Measurements from ENCODE around the gene U2SURP. TPM values are rescaled to one million over a fixed set of nuclear protein-coding genes. Genes with fewer than 3 reads are reported as not detected.

U2SURP gene
- total RNA-seq = 10 to 100 TPM; 65.4 to 68.2 TPM

DNA sequence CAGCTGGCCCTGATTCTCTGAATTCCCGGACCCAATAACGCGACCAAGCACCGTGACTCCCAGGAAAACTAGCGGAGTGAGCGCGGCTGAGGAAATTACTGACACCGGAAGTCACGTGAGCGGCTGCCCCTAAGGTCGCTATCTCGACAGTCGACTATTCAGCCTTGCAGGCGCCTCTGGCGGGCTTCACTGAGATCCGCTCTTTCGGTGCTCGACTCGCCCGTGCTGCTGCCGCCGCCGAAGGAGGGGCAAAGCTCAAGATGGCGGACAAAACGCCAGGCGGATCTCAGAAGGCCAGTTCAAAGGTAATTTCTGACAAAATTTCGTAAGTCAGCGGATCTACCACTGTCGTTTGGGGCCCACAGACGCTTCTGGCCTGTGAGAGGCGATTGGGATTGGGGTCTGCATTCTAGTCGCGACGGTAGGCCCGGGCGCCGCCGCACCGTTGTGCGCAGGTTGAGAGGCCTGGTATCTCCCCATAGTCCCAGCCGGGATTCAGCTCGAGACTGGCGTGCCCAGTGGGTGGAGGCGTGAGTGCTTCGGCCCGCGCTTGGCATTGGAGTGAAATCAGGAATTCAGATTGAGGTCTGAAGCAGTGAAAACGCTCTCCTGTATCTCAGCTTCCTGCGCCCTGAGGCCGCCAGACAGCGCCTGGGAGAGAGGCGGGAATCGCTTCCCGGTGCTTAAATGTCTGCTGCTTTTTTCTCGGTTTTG is at the start of gene U2SURP:
Gene U2SURP, plus strand, starts transcription at position 202 of the 714 bp plus-strand sequence. Its CDS starts 59 bp downstream, at position 261.
- DNase-seq = peak; percentile 96 to 98 (median 97)
- Histone ChIP-seq H3K9me3 (no peaks in the 10 kb centered on the region), H3K36me3 (replicated peaks in 1 of 2; ENCODE audit: insufficient read depth in 1 of 2, low read depth in 2 of 2) (no peaks in the 10 kb centered on the region), H3K27ac (peak within 1 kb of the TSS; percentile 84 to 95 (median 89)), H3K4me1 (peaks cover 22% of the 10 kb centered on the region), H3K4me3 (peak within 1 kb of the TSS; percentile 49 to 100), H3K27me3 (no peaks in the 10 kb centered on the region)
- intact Hi-C loops (cut with DNase I) = no loop called here
- 0 to 1% methylated on average over 39 to 55 of the region's 55 CpGs for WGBS, 2 donors
- TF ChIP-seq, protein P1, sequence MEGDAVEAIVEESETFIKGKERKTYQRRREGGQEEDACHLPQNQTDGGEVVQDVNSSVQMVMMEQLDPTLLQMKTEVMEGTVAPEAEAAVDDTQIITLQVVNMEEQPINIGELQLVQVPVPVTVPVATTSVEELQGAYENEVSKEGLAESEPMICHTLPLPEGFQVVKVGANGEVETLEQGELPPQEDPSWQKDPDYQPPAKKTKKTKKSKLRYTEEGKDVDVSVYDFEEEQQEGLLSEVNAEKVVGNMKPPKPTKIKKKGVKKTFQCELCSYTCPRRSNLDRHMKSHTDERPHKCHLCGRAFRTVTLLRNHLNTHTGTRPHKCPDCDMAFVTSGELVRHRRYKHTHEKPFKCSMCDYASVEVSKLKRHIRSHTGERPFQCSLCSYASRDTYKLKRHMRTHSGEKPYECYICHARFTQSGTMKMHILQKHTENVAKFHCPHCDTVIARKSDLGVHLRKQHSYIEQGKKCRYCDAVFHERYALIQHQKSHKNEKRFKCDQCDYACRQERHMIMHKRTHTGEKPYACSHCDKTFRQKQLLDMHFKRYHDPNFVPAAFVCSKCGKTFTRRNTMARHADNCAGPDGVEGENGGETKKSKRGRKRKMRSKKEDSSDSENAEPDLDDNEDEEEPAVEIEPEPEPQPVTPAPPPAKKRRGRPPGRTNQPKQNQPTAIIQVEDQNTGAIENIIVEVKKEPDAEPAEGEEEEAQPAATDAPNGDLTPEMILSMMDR (IDR thresholded peaks at IDR 0.05) = peak in 4 of 7 experiments; percentile 33 to 48 (median 37)
- TF ChIP-seq POLR2A (IDR thresholded peaks at IDR 0.05) = peak; percentile 63 to 91 (median 83)
- peak; percentile 98 for ATAC-seq

DNA sequence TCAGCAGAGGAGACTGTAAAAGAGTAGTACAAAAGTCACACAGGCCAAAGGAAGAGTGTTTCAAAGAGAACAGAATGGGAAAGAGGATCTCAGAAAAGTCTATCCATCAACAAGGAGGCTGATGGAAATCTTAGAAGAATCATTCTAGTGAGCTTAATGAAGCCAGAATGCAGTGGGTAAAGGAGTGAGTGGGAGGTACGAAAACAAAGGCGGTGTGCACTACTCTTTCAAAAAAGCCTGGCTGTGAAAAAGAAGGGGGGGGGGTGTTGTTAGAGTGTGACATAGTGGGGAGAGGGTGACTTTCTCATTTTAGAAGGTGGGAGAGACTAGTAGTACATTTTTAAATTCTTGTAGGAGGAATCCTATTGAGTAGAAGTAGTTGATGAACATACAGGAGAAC is 49.6 kb upstream of the U2SURP start:
- intact Hi-C loops (cut with DNase I) = no loop called here
- 93 to 95% methylated on average over 2 of the region's 2 CpGs for WGBS, 2 donors
- DNase-seq = no peak
- H3K27ac ChIP-seq = no peak overlapping the region
- no peak for TF ChIP-seq POLR2A (IDR thresholded peaks at IDR 0.05)
- TF ChIP-seq, protein P1 (IDR thresholded peaks at IDR 0.05) = no peak
- H3K4me3 ChIP-seq = no peak overlapping the region
- no peaks in the 10 kb centered on the region for H3K36me3 ChIP-seq (replicated peaks in 1 of 2; ENCODE audit: insufficient read depth in 1 of 2, low read depth in 2 of 2)
- H3K4me1 ChIP-seq = peaks cover 7% of the 10 kb centered on the region
- H3K9me3 ChIP-seq = no peaks in the 10 kb centered on the region
- no peak for ATAC-seq
- H3K27me3 ChIP-seq = peaks cover 0 to 10% of the 10 kb centered on the region in 2 donors

- ATAC-seq = no peak
- Histone ChIP-seq H3K9me3 (no peaks in the 10 kb centered on the region), H3K4me3 (no peak overlapping the region), H3K27ac (no peak overlapping the region), H3K27me3 (peaks cover 0 to 4% of the 10 kb centered on the region in 2 donors), H3K4me1 (peaks cover 1% of the 10 kb centered on the region), H3K36me3 (replicated peaks in 1 of 2; ENCODE audit: insufficient read depth in 1 of 2, low read depth in 2 of 2) (no peaks in the 10 kb centered on the region)
- intact Hi-C loops (cut with DNase I) = no loop called here
- no peak for DNase-seq
- WGBS, 2 donors = 67 to 71% methylated on average over 8 of the region's 8 CpGs
- TF ChIP-seq POLR2A (IDR thresholded peaks at IDR 0.05) = no peak
- TF ChIP-seq, protein P1 (IDR thresholded peaks at IDR 0.05) = no peak
These were observed 48.8 kb upstream of the U2SURP start for GRCh38 chr3:142952272-142953193.

DNA sequence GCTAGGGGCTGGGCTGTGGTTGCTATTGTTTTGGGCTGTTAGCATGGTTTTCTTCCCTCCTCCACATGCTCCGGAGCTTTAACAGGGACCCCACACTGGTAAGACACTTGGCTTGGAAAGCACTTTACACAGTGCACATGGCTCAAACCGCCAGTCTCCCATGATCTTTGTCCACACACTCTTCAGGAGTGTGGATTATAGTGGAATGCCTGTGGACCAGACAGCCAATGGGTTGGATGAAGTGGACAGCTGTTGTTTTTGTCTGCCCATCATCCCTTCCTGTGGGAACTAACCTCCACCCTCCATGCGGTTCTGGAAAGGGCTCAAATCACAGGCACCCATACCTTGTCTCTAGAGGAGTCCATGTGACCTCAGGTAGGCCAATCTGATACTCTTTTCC is 47.9 kb upstream of the U2SURP start:
- H3K27me3 ChIP-seq = no peaks in the 10 kb centered on the region
- ATAC-seq (no peak), DNase-seq (no peak)
- H3K9me3 ChIP-seq = no peaks in the 10 kb centered on the region
- intact Hi-C loops (cut with DNase I) = no loop called here
- H3K36me3 ChIP-seq (replicated peaks in 1 of 2; ENCODE audit: insufficient read depth in 1 of 2, low read depth in 2 of 2) = no peaks in the 10 kb centered on the region
- H3K27ac ChIP-seq = no peak overlapping the region
- H3K4me1 ChIP-seq = no peaks in the 10 kb centered on the region
- TF ChIP-seq, protein P1 (IDR thresholded peaks at IDR 0.05) = no peak
- no peak for TF ChIP-seq POLR2A (IDR thresholded peaks at IDR 0.05)
- no peak overlapping the region for H3K4me3 ChIP-seq
- WGBS, 2 donors = 65 to 69% methylated on average over 3 of the region's 3 CpGs

Data from body of pancreas (tissue), 4 donors.